Measurements from ENCODE around the gene COL4A3. TPM values are rescaled to one million over a fixed set of nuclear protein-coding genes. Genes with fewer than 3 reads are reported as not detected.

The COL4A3 gene
- total RNA-seq, 2 experiments from 2014 or later: not detected

DNA sequence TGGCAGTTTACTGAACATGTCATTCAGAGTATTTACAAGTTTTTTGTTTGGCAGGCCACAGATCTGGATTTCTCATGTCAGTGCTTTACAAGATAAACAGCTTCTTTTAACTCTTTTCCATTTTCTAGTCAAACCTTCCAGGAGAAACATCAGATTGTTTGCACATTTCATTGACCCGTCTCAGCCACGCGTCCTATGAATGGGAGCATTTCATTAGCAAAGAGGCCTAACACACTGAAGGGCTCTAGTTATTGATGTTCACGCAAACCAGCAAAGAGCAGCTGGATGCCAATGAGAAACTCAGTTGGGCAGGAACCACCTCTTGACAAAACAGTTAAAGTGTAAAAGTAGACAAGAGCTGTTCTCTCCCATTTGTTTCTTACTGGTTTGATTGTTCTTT lies 131.4 kb downstream of the COL4A3 start:
- Mint-ChIP-seq H3K27me3 (no peaks in the 10 kb centered on the region), H3K9me3 (no peaks in the 10 kb centered on the region), H3K27ac (no peak overlapping the region), H3K4me1 (peaks cover 8% of the 10 kb centered on the region), H3K36me3 (ENCODE audit: low read depth) (no peaks in the 10 kb centered on the region), H3K4me3 (no peak overlapping the region)
- DNase-seq: no peak
- CTCF ChIA-PET: no interaction called here
- POLR2A ChIA-PET: no interaction called here

DNA sequence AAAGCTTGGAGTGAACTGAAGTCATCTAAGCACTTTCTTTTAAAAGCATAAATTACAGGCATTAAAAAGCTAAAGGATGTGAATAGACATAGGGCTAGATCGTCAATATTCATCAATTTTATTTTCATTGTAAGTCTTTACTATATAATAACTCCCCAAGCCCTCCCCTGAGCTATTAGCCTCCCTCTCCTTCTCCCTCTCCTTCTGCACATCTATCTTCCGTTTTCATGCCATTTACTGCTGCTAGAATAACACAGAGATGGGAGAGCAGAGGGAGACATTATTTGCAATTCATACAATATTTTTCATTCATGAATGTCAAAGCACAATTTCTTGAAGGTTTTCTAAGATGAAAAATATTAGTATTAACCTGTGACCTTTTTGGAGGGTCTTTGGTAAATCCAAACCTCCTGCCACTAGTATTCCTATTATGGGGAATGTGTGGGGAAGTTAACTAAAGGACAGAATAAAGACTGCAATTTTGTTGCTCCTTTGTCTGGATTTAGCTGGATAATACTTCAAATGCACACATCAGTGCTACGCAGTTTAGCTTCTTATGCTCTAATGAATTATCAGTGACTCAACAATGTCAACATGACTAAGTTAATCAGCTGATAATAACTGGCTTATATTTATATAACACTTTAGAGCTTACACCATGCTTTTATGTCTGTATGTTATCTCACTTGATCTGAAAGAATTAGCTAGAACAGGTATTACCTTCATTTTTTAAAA lies 132.4 kb downstream of the COL4A3 start:
- no peak overlapping the region for H3K27ac Mint-ChIP-seq
- no peaks in the 10 kb centered on the region for H3K9me3 Mint-ChIP-seq
- ChIA-PET CTCF (no interaction called here), POLR2A (no interaction called here)
- peaks cover 8% of the 10 kb centered on the region for H3K4me1 Mint-ChIP-seq
- no peak overlapping the region for H3K4me3 Mint-ChIP-seq
- no peaks in the 10 kb centered on the region for H3K27me3 Mint-ChIP-seq
- no peaks in the 10 kb centered on the region for H3K36me3 Mint-ChIP-seq (ENCODE audit: low read depth)
- DNase-seq: no peak

DNA sequence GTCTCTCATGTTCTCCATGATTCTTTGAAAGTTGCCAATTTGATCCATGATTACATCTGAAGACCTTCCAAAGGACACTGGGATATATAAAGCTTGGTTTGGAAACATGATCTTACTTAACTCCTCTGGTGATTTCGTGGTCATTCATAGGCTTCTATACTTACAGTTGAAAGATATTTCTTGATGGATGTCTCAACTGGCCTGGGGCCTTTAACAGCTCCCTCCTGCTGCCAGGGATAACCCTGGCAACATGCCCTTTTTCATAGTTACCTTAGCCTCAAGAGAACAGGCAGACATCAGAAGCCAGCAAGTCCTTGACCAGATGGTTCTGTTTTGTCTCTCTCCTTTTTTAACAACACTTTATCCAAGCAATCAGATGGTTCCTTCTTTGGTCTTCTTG lies 137.1 kb downstream of the COL4A3 start:
- Mint-ChIP-seq H3K4me3 (no peak overlapping the region), H3K36me3 (ENCODE audit: low read depth) (no peaks in the 10 kb centered on the region), H3K27ac (no peak overlapping the region), H3K4me1 (no peaks in the 10 kb centered on the region), H3K9me3 (no peaks in the 10 kb centered on the region), H3K27me3 (no peaks in the 10 kb centered on the region)
- ChIA-PET POLR2A (no interaction called here), CTCF (interaction anchor here (0.8 kb wide), 1 partner anchor 9 kb away, joined by 3 read pairs; no protein-coding TSS in a partner anchor)
- no peak for DNase-seq

DNA sequence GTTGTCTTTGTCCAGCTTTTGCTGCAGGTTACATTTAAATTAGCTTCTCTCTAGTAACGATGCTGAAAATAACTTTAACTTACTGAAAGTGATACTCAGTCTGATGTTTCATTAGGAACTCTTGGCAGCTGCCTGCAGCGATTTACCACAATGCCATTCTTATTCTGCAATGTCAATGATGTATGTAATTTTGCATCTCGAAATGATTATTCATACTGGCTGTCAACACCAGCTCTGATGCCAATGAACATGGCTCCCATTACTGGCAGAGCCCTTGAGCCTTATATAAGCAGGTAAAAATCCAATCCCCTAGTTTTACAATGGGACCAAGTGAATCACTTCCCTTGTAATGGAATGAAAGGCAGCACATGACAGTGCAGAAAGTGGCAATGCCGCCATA lies 144.4 kb downstream of the COL4A3 start:
- H3K27me3 Mint-ChIP-seq: no peaks in the 10 kb centered on the region
- H3K36me3 Mint-ChIP-seq (ENCODE audit: low read depth): no peaks in the 10 kb centered on the region
- H3K27ac Mint-ChIP-seq: no peak overlapping the region
- H3K9me3 Mint-ChIP-seq: no peaks in the 10 kb centered on the region
- no peak for DNase-seq
- CTCF ChIA-PET: interaction anchor here (1.2 kb wide), 1 partner anchor 15 kb away, joined by 3 read pairs; no protein-coding TSS in a partner anchor
- no peaks in the 10 kb centered on the region for H3K4me1 Mint-ChIP-seq
- POLR2A ChIA-PET: no interaction called here
- no peak overlapping the region for H3K4me3 Mint-ChIP-seq

DNA sequence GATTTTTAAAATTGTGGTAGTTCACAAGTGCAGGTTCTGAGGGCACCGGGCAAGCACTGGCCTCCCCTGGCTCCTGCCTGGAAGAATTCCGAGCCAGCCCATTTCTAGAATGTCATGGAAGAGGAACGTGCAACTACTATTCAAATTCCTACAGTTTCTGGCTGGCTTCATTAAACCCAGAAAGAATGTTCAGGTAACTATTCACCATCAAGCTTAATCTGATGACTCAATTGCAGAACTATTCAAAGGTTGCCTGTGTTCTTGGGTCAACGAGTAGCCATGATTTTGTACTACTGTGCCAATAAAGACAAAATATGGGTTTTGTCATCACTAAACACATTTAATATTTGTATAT lies 146.3 kb downstream of the COL4A3 start:
- no peaks in the 10 kb centered on the region for H3K36me3 Mint-ChIP-seq (ENCODE audit: low read depth)
- H3K27me3 Mint-ChIP-seq: no peaks in the 10 kb centered on the region
- DNase-seq: no peak
- ChIA-PET CTCF (no interaction called here), POLR2A (no interaction called here)
- no peak overlapping the region for H3K4me3 Mint-ChIP-seq
- H3K4me1 Mint-ChIP-seq: no peaks in the 10 kb centered on the region
- H3K27ac Mint-ChIP-seq: no peak overlapping the region
- H3K9me3 Mint-ChIP-seq: no peaks in the 10 kb centered on the region

DNA sequence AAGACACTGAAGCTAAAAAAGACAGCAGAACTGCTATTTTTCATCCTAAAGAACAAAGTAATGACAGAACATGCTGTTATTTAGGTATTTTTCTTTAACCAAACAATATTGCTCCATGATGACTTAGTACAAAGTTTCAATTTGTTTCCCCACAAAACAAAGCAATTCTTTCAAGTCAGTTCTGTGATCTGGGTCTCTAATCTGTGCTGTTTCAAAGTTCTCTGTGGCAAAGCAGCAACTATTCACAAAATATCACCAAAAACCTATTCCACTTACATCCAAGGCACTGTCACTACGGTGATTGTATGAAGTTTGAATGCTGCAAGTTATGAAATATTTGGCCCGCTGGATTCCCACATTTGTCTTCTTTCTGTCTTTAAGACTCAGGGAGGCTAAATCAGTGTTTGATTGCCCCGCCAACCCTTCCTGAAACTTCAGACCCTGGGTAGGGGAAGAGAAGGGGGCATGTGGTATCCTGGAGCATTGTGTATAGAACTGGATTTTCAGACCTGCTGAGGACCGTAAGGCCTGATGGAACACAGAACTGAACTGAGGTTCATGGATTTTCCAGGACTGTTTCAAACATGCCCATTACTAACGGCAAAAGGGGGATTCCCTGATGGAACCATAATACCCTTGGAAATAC lies 147.6 kb downstream of the COL4A3 start:
- Mint-ChIP-seq H3K27me3 (no peaks in the 10 kb centered on the region), H3K36me3 (ENCODE audit: low read depth) (no peaks in the 10 kb centered on the region), H3K9me3 (peaks cover 2% of the 10 kb centered on the region), H3K4me1 (no peaks in the 10 kb centered on the region), H3K4me3 (no peak overlapping the region), H3K27ac (no peak overlapping the region)
- ChIA-PET POLR2A (no interaction called here), CTCF (no interaction called here)
- DNase-seq: no peak

DNA sequence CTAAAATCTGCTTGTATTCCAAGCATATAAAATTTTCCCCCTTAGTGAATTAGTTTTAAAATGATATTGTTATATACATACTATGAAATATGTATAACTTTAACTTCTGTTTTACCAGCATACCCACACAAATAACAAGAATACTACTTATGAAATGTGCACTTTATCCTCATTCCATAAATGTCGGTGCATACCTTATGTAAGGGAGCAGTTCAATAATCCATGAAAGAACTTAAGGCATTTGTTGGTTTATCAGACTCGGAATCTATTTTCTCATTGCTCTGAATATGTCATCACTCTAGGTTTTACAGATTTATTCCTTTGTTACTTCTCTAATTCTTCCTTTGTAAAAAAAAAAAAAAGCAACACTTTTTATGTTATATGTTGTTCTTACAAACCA lies 148.2 kb downstream of the COL4A3 start:
- DNase-seq: no peak
- CTCF ChIA-PET: interaction anchor here (1.3 kb wide), 1 partner anchor 9 kb away, joined by 3 read pairs; no protein-coding TSS in a partner anchor
- POLR2A ChIA-PET: no interaction called here
- Mint-ChIP-seq H3K27me3 (no peaks in the 10 kb centered on the region), H3K27ac (no peak overlapping the region), H3K9me3 (peaks cover 5% of the 10 kb centered on the region), H3K4me3 (no peak overlapping the region), H3K4me1 (no peaks in the 10 kb centered on the region), H3K36me3 (ENCODE audit: low read depth) (no peaks in the 10 kb centered on the region)

DNA sequence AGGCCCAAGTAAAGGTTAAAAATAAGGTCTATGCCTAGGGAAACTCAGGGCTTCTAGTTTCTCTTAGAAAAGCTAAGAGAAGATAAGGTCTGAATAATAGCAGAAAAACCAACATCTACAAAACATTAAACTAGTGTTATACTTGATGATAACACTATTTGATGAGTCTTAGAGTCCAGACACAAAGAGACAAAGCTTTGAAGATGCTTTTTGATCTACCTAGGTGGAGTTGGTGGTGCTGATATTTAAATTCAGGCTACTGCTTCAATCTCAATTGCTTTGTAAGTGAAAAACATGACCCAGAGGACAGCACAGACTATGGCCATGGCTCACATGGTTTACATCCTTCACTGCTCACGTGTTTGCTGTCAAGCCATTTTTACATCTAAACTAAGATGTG lies 148.9 kb downstream of the COL4A3 start:
- H3K36me3 Mint-ChIP-seq (ENCODE audit: low read depth): no peaks in the 10 kb centered on the region
- no peak for DNase-seq
- ChIA-PET POLR2A (no interaction called here), CTCF (interaction anchor here (1.3 kb wide), 1 partner anchor 9 kb away, joined by 3 read pairs; no protein-coding TSS in a partner anchor)
- H3K27ac Mint-ChIP-seq: no peak overlapping the region
- H3K27me3 Mint-ChIP-seq: no peaks in the 10 kb centered on the region
- H3K9me3 Mint-ChIP-seq: peaks cover 8% of the 10 kb centered on the region
- H3K4me3 Mint-ChIP-seq: no peak overlapping the region
- H3K4me1 Mint-ChIP-seq: no peaks in the 10 kb centered on the region

DNA sequence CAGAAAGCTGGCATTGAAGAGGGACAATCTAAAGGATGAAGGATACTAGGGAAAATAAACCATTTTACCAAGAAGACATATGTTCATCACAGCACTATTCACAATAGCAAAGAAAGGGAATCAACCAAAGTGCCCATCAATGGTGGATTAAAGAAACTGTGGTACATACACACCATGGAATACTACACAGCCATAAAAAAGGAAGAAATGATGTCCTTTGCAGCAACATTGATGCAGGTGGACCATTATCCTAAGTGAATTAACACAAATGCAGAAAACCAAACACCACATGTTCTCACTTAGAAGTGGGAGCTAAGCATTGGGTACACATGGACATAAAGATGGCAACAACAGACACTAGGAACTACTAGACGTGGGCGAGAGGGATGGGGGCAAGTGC lies 153.4 kb downstream of the COL4A3 start:
- H3K27ac Mint-ChIP-seq: no peak overlapping the region
- ChIA-PET CTCF (no interaction called here), POLR2A (no interaction called here)
- H3K27me3 Mint-ChIP-seq: no peaks in the 10 kb centered on the region
- no peak overlapping the region for H3K4me3 Mint-ChIP-seq
- peaks cover 3% of the 10 kb centered on the region for H3K4me1 Mint-ChIP-seq
- H3K36me3 Mint-ChIP-seq (ENCODE audit: low read depth): no peaks in the 10 kb centered on the region
- H3K9me3 Mint-ChIP-seq: peaks cover 20% of the 10 kb centered on the region
- DNase-seq: no peak

DNA sequence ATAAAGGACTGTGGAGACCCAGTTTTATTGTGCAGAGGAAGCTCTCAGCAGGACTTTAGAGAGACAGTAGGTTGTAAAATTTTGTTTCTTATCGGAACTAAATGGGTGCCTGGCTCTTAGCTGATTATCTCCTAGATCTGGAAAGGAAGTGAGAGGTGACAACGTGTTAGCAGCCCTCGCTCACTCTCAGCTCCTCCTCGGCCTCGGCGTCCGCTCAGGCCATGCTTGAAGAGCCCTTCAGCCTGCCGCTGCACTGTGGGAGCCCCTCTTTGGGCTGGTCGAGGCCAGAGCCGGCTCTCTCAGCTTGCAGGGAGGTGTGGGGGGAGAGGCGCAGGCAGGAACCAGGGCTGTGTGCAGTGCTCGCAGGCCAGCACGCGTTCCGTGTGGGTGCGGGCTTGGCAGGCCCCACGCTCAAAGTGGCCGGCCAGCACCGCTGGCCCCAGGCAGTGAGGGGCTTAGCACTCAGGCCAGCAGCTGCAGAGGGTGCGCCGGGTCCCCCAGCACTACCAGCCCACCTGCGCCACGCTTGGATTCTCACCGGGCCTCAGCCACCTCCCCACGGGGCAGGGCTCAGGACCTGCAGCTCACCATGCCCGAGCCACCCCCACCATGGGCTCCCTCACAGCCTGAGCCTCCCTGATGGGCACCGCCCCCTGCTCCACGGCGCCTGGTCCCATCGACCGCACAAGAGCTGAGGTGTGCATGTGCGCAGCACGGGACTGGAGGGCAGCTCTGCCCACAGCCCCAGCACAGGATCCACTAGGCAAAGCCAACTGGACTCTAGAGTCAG lies 156.1 kb downstream of the COL4A3 start:
- ChIA-PET CTCF (interaction anchor here (1.5 to 2.0 kb wide), 2 partner anchors 12 to 16 kb away, joined by 3 to 6 read pairs; no protein-coding TSS in a partner anchor), POLR2A (no interaction called here)
- Mint-ChIP-seq H3K27ac (no peak overlapping the region), H3K36me3 (ENCODE audit: low read depth) (peaks cover 12% of the 10 kb centered on the region), H3K9me3 (peaks cover 29% of the 10 kb centered on the region), H3K27me3 (no peaks in the 10 kb centered on the region), H3K4me3 (no peak overlapping the region), H3K4me1 (peaks cover 19% of the 10 kb centered on the region)
- no peak for DNase-seq

DNA sequence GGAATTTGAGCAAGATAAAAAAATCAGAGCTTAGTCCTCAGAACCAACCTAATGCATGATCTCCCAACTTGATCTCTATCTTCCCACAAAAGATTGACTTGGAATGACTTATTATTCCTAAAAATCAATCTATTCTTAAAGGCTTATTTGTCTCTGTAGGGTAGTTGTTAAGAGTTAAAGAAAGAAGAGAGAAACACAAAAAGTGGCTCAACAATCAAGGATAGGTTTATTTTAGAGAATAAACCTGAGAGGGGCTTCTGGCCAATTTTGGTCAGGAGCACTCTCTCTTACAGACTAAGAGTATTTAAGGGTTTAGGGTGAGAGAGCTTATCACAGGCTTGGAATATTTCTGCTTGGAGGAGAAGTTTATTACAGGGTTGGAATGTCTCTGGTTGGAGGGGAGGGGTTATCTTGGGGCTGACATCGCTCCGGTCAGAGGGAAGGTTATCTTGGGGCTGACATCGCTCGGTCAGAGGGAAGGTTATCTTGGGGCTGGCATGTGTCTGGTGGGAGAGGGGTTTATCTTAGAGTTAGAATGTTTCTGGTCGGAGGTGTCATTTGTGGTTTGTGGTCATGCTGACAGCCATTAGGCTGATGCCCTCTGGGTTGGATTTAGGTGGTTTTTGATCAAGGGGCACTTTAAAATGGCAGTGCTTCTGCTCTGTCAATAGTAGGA lies 158.2 kb downstream of the COL4A3 start:
- POLR2A ChIA-PET: no interaction called here

DNA sequence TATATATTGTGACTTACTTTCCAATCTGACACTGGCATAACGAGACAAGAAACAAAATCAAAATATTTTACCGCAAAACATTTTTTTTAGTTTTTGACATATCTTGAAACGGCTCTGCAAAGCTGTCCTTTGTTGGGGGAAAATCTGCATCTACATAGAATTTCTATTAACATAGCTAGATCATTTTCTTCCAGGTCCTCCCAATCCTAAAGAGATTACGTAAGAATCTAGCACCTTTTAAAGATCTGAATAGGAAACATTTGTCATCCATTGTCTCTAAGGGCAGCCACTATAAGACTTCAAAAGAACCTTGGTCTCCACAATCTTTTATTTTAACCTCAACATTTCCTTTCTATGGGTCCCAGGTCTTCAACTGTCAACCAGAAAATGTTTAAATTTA lies 159.4 kb downstream of the COL4A3 start:
- Mint-ChIP-seq H3K27me3 (no peaks in the 10 kb centered on the region), H3K4me3 (peak overlapping the region; percentile 95), H3K27ac (peak overlapping the region; percentile 31), H3K36me3 (ENCODE audit: low read depth) (peaks cover 12% of the 10 kb centered on the region), H3K9me3 (peaks cover 21% of the 10 kb centered on the region), H3K4me1 (peaks cover 44% of the 10 kb centered on the region)
- DNase-seq: no peak
- POLR2A ChIA-PET: no interaction called here
- CTCF ChIA-PET: interaction anchor here (1.3 kb wide), 1 partner anchor 15 kb away, joined by 3 read pairs; no protein-coding TSS in a partner anchor

More for the DNA sequence above, 158.2 kb downstream of the COL4A3 start:
- Mint-ChIP-seq H3K36me3 (ENCODE audit: low read depth) (peaks cover 12% of the 10 kb centered on the region), H3K4me1 (peaks cover 35% of the 10 kb centered on the region), H3K27ac (no peak overlapping the region), H3K27me3 (no peaks in the 10 kb centered on the region), H3K9me3 (peaks cover 23% of the 10 kb centered on the region), H3K4me3 (no peak overlapping the region)
- CTCF ChIA-PET: interaction anchor here (0.8 to 2.0 kb wide), 4 partner anchors 9 to 482 kb away, joined by 3 to 6 read pairs (median 4); no protein-coding TSS in a partner anchor
- no peak for DNase-seq

DNA sequence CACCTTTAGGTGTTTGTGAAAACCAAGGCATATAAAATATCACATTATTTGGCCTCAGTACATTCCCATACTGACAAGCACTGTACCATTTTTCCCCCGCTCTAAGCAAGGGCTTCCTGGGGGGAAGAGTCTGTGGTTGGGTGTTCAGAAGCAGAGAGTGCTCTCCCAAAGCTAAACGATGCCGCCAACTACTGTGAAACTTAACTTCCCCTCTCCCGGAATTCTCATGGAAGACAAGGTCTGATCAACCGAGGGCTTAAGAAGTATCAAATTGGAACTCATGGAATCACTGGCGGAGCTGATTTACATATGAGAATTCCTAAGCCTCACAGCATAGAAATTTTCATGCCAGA lies 160.2 kb downstream of the COL4A3 start:
- CTCF ChIA-PET: no interaction called here
- POLR2A ChIA-PET: no interaction called here
- H3K4me1 Mint-ChIP-seq: peaks cover 44% of the 10 kb centered on the region

More for the DNA sequence above, 160.2 kb downstream of the COL4A3 start:
- Mint-ChIP-seq H3K27me3 (no peaks in the 10 kb centered on the region), H3K4me3 (peak overlapping the region; percentile 95), H3K9me3 (peaks cover 21% of the 10 kb centered on the region), H3K27ac (peak overlapping the region; percentile 96), H3K36me3 (ENCODE audit: low read depth) (peaks cover 14% of the 10 kb centered on the region)
- no peak for DNase-seq

Measured in activated CD4-positive, alpha-beta T cell treated with anti-CD3 and anti-CD28 coated beads, Interleukin-2, amount 10 ng/mL, durations not matched to agents 7 days and 5 days (primary cell).